Activated naive CD4-positive, alpha-beta T cell treated with anti-CD3 and anti-CD28 coated beads, Interleukin-2, amount 50 U/mL, for 72 hours (primary cell): ENCODE measurements around the gene IL22. TPM values are rescaled to one million over a fixed set of nuclear protein-coding genes. Genes with fewer than 3 reads are reported as not detected.
A peak's percentile ranks its signal among the peaks of the same experiment; 100 is the strongest.
"Not testable (repeated sequence)": the region's sequence is repeated elsewhere in the genome, so short reads cannot be mapped to it uniquely, and the experiment has no call there.

ENCODE experiments used
- ATAC-seq, 2 donors: fragments of 150-1000 bp; cut with Tn5 transposase; 2 replicates each; pipeline ENCODE4 v1.10.0; 2021; ENCODE audit warnings: mild to moderate bottlenecking in 2 of 2, moderate library complexity in 2 of 2
- DNase-seq, 2 donors: peaks; one replicate each; pipeline ENCODE4 v3.0.0; 2021 to 2022; ENCODE audit warnings: low spot score in 2 of 2
- H3K27ac Mint-ChIP-seq, 2 donors: one replicate each; pipeline ENCODE4 v1.8.0; 2022; ENCODE audit warnings: mild to moderate bottlenecking in 2 of 2, mixed read lengths in 2 of 2
- H3K36me3 Mint-ChIP-seq, 2 donors: one replicate each; pipeline ENCODE4 v1.8.0; 2022; ENCODE audit warnings: mixed read lengths in 2 of 2
- H3K9me3 Mint-ChIP-seq, 2 donors: one replicate each; pipeline ENCODE4 v1.8.0; 2022; ENCODE audit warnings: mixed read lengths in 2 of 2
- total RNA-seq, 2 donors: library from RNA; stranded (reverse); gene quantifications; one replicate each; pipeline ENCODE4 v1.2.3, GENCODE V29; 2022

IL22 gene
- total RNA-seq, 2 donors from 2014 or later: 8.4 TPM; not detected in 1

DNA sequence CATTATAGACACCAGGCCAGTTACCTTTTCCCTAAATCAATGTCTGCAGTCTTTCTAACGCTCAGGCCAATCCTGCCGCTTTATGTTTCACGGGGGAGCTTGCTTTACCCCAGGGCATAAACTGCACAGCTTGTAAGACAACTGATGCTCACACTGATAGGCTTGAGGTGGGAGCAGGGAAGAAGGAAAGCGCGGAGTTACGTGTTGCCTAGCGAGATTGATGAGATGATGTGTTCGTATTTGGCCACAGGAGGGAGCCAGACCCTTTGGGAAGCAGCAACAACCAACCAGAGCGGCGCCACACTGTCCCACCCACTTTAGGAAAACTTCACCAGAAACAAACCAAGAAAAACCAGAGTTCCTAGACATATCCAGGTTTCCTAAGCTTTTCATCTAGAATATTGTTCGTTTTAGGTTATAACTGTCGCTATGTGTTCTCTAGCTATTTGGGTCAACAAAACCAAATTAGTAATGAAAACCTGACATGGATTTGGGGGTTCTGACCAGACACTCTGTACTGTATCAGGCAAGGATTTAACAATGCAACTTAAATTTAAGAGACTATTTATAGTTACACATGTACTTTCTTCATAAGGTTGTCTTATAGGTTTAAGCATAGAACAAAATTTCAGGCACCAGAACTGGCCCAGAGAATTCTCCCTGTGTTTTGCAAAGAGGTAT lies 30.2 kb downstream of the IL22 start:
- Mint-ChIP-seq H3K27ac (peak overlapping the region in 1 of 2 donors; percentile 45), H3K36me3 (peaks cover 0 to 11% of the 10 kb centered on the region in 2 donors), H3K9me3 (no peaks in the 10 kb centered on the region)
- ATAC-seq: peak; percentile 94 to 99
- peak; percentile 67 to 68 for DNase-seq

DNA sequence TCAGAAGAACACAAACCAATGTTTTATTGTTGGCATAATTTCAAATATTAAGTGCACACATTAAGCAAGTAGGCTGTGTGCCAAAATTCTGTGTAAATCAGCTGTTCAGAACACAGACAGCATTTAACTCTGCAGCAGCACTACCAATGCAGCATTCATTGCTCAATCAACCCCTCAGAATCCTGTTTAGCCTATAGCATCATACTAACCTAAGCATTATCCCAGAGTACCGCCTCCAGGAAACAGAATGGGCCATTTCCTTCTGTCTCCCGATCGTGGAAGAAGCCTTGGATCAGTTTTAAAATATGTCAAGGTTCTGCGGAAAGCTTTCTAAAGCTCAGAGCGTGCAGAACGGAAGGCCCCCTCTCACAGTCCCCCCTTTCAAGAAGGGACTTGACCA lies 31.1 kb downstream of the IL22 start:
- no peak for DNase-seq
- no peaks in the 10 kb centered on the region for H3K9me3 Mint-ChIP-seq

DNA sequence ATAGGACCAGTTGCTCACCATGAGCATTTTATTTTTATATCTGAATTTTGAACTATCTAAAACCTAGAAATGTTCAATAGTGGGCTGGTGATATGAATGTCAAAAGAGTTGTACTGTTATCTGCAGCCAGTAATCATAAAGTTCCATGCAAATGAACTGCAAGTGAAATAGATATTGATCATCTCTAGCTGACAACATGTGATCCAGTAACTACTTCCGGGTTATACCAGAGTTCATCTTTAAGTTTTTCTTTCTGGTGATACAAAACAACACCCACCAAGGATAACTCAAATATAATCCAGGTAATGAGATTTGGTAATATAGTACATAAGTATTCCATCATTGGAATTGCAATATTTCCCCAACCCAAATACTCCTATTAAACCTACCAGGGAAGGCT lies 31.9 kb downstream of the IL22 start:
- H3K36me3 Mint-ChIP-seq: peaks cover 0 to 6% of the 10 kb centered on the region in 2 donors
- no peaks in the 10 kb centered on the region for H3K9me3 Mint-ChIP-seq
- DNase-seq (no peak), ATAC-seq (no peak)
- no peak overlapping the region for H3K27ac Mint-ChIP-seq

More for the DNA sequence above, 31.1 kb downstream of the IL22 start:
- ATAC-seq: no peak
- Mint-ChIP-seq H3K36me3 (peaks cover 0 to 11% of the 10 kb centered on the region in 2 donors), H3K27ac (no peak overlapping the region)

DNA sequence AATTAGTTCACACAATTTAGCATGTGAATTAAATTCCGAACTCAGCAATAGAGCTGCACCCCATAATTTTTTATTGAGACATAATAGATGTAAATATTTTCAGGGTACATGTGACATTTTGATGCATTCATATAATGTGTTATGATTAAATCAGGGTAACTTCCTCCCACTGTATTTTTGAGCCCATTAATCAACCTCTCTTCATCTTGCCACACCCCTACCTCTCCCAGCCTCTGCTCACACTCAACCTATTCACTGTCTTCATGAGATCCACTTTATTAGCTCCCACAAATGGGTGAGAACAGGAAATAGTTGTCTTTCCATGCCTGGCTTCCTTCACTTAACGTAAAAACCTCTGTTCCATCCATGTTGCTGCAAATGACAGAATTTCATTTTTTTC lies 42.5 kb downstream of the IL22 start:
- no peaks in the 10 kb centered on the region for H3K9me3 Mint-ChIP-seq
- no peak overlapping the region for H3K27ac Mint-ChIP-seq
- no peaks in the 10 kb centered on the region for H3K36me3 Mint-ChIP-seq
- ATAC-seq (no peak), DNase-seq (no peak)

DNA sequence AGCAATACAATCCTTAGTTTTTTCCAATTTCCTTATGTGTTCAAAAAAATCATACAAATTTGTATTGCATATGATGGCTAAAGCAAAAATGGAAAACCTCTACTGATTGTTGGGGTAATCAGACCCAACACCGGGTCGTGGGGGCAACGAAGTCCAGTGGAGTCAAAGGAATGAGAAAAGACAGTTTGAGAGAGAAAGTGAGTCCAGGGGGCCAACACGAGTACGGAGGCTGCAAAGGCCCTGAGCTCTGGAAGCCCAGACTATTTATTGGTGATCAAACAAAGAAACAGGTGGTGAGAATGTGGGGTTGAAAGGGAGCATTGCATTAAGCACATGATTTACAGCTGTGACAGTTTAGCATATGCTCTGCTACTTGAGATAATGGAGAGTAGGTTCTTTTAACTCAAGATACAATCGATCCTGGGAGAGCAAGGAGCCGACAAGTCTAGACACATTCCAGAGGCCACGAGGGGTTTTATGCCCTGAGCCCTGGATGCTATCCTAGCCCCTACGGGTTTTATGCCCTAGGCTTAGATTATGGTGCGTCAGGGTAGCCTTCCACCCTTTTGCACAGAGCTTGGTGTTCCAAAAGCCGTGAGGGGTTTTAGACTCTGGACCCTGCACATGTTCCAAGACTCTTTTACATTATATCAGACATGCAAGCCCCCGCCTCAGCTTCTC lies 44.2 kb downstream of the IL22 start:
- H3K9me3 Mint-ChIP-seq, DNase-seq, ATAC-seq, H3K27ac Mint-ChIP-seq, H3K36me3 Mint-ChIP-seq: not testable (repeated sequence)

DNA sequence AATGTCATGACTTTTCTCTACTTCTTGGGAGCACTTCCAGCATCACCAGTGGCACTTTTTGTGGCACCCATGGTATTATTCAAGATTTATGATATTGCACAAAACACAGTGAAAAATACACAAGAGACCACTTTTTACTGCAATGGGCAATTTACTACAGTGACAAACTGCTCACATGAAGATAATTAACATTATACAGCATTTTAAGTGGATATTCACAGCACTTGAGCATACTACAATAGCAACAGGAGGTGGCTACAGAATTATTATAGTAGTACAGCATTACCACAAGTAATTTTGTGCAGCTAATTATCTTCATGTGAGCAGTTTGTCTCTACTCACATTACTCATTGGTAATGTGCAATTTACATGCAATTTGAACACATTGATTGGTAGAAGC lies 46.1 kb downstream of the IL22 start:
- peaks cover 0 to 5% of the 10 kb centered on the region in 2 donors for H3K9me3 Mint-ChIP-seq
- ATAC-seq (no peak), DNase-seq (no peak)
- no peak overlapping the region for H3K27ac Mint-ChIP-seq
- no peaks in the 10 kb centered on the region for H3K36me3 Mint-ChIP-seq

DNA sequence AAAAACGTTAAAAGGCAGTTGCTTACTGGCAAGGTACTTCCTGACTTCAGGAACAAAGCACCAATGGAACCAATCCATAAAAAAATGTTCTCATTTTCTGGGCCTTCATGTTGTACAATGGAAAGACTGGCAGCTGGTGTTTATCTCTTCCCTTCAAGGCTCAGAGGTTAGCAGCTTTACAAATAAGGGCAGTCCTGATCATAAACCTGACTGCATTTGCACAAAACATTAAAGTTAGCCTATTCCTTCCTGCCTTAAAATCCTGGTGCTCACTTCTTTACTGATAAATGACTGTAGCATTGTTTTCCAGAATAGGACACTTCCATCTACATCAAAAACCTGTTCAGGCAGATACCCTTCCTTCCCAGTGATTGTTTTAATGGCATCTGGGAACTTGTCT lies 47.0 kb downstream of the IL22 start:
- DNase-seq (no peak), ATAC-seq (no peak)
- no peaks in the 10 kb centered on the region for H3K36me3 Mint-ChIP-seq
- H3K9me3 Mint-ChIP-seq: peaks cover 0 to 5% of the 10 kb centered on the region in 2 donors
- no peak overlapping the region for H3K27ac Mint-ChIP-seq

DNA sequence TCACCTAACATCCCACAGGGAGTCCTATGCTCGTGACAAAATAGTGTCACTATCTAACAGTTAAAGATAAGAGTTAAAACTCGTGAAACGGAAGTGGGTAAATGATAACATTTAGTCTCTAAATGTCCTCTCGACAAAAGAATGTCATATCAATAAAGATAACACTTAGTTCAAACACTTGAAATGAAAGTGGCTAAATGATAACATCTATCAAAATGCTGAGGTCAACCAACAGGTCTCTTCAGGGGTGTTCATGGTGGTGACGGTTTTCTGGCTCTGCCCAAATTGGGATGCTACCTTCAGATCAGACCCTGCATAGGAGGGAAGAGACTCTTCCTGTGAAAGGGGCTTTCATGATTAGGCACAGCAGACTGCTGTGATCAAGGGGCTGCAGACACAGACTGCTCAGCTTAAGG lies 49.9 kb downstream of the IL22 start:
- Mint-ChIP-seq H3K9me3 (peaks cover 0 to 8% of the 10 kb centered on the region in 2 donors), H3K36me3 (peaks cover 0 to 8% of the 10 kb centered on the region in 2 donors), H3K27ac (no peak overlapping the region)
- DNase-seq (no peak), ATAC-seq (peak in 1 of 2 donors; percentile 21)

DNA sequence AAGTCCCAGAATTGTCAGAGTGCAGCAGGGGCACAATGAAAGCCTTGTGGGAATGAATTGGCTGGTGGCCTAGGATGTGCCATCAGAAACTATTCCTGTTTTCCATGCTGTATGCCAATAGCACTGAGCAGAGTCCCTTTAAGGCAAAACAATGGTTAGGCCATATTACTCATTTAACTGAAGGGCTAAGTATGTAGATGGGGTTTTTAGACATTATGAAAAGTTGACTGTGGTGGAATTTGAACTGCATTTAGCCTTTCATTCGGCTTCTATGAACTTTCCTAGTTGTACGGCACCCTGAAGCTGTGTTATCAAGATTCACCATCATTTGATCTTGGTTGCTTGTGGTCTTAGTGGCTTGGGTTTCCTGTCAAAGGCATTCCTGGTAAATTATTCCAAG lies 52.5 kb downstream of the IL22 start:
- ATAC-seq: peak in 1 of 2 donors; percentile 39
- Mint-ChIP-seq H3K9me3 (peaks cover 0 to 8% of the 10 kb centered on the region in 2 donors), H3K36me3 (peaks cover 0 to 8% of the 10 kb centered on the region in 2 donors), H3K27ac (no peak overlapping the region)
- DNase-seq: no peak

DNA sequence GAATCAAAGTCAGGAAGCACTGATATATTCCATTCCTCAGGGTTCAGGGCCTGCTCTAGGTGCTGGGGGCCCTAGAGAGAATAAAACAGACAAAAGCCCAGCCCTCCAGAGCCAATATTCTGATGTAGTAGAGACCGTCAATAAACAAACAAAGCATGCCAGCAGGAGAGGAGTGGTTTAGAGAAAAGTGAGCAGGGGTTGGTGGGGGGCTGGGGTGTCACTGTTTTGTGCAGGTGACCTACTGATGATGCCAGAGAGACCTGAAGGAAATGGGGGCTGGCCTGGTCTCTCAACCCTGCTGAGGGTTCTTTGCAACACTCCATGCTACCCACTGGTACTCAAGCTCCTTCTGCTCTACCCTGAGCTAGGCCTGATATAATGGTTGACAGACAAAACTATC lies 54.3 kb downstream of the IL22 start:
- peaks cover 0 to 8% of the 10 kb centered on the region in 2 donors for H3K36me3 Mint-ChIP-seq
- ATAC-seq: no peak
- H3K27ac Mint-ChIP-seq: peak overlapping the region; percentile 42 to 95
- no peak for DNase-seq
- peaks cover 0 to 14% of the 10 kb centered on the region in 2 donors for H3K9me3 Mint-ChIP-seq

DNA sequence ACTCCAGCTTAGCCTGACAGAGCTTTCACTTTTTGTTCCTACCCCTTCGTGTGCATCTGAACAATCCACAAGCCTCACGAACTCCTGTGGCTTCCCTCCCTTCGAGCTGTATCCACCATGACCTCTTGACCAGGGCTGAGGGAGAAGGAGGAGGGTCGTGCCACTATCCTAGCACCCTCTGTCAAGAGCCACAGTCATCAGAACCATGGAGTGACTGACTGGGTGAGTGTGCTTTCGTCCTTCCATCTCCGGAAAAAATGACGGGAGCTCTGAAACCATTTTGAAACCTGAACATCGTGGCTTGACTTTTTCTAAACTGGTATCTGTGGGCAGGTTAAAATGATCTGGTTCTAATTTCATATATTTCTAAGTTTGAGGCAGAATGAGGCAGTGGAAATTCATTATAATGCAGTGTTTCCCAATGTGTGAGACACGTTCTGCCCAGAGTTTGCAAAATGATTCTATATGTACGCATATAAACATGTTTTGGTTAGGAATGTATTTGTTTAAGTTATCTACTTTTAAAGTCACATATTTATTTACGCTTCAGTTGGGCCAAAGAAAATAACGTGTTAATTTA lies 54.8 kb downstream of the IL22 start:
- Mint-ChIP-seq H3K36me3 (peaks cover 0 to 8% of the 10 kb centered on the region in 2 donors), H3K27ac (peak overlapping the region; percentile 42 to 95), H3K9me3 (peaks cover 0 to 18% of the 10 kb centered on the region in 2 donors)
- peak; percentile 61 to 84 for ATAC-seq
- DNase-seq: no peak

Other genes with a start within 250 kb of the IL22 start
- 10 to 100 TPM; 53.0 to 69.4 TPM for gene IFNG, start 93.9 kb downstream of the IL22 start, total RNA-seq
- 1 to 10 TPM in 1 of 2 donors, not detected in 1; 8.3 TPM for gene IL26, start 27.8 kb downstream of the IL22 start, total RNA-seq
- gene MDM1, start 78.8 kb upstream of the IL22 start, total RNA-seq: 10 to 100 TPM; 20.7 to 38.3 TPM